Dedifferentiated amniotic fluid mesenchymal stem cell (primary cell): ENCODE data around the gene JAZF1.
"Not testable (repeated sequence)": the region's sequence is repeated elsewhere in the genome, so short reads cannot be mapped to it uniquely, and the experiment has no call there.

Experiments used
- DNase-seq: peaks from one replicate; pipeline ENCODE4 v3.0.0-alpha.2; 2016; ENCODE audit errors: extremely low spot score

JAZF1 gene

GRCh38 chr7:27914409-27914808 is 266.2 kb downstream of the JAZF1 start:
- no peak for DNase-seq

- DNase-seq: no peak
These were observed 267.8 kb downstream of the JAZF1 start for GRCh38 chr7:27912751-27913150.

- DNase-seq: no peak
These were observed 268.7 kb downstream of the JAZF1 start for GRCh38 chr7:27911920-27912319.

- no peak for DNase-seq
These were observed 270.3 kb downstream of the JAZF1 start for GRCh38 chr7:27910326-27910725.

GRCh38 chr7:27908534-27909165 is 271.9 kb downstream of the JAZF1 start:
- no peak for DNase-seq

GRCh38 chr7:27906385-27907091 is 274.1 kb downstream of the JAZF1 start:
- no peak for DNase-seq

- no peak for DNase-seq
These were observed 274.6 kb downstream of the JAZF1 start for GRCh38 chr7:27905951-27906350.

- peak; percentile 83 for DNase-seq
These were observed 279.4 kb downstream of the JAZF1 start for GRCh38 chr7:27901028-27901760.

- DNase-seq: no peak
These were observed 280.6 kb downstream of the JAZF1 start for GRCh38 chr7:27900006-27900405.

GRCh38 chr7:27899601-27900000 is 281.0 kb downstream of the JAZF1 start:
- DNase-seq: no peak

GRCh38 chr7:27897441-27897847 is 283.2 kb downstream of the JAZF1 start:
- no peak for DNase-seq

- no peak for DNase-seq
These were observed 283.6 kb downstream of the JAZF1 start for GRCh38 chr7:27897001-27897400.

GRCh38 chr7:27895551-27895950 is 285.0 kb downstream of the JAZF1 start:
- DNase-seq: no peak

- DNase-seq: no peak
These were observed 290.3 kb downstream of the JAZF1 start for GRCh38 chr7:27890205-27890849.

- DNase-seq: no peak
These were observed 290.8 kb downstream of the JAZF1 start for GRCh38 chr7:27889800-27890199.

GRCh38 chr7:27888736-27889135 is 291.9 kb downstream of the JAZF1 start:
- DNase-seq: no peak

GRCh38 chr7:27886710-27887109 is 293.9 kb downstream of the JAZF1 start:
- not testable (repeated sequence) for DNase-seq

GRCh38 chr7:27885652-27886051 is 294.9 kb downstream of the JAZF1 start:
- DNase-seq: no peak

GRCh38 chr7:27883696-27884095 is 296.9 kb downstream of the JAZF1 start:
- DNase-seq: no peak

GRCh38 chr7:27876756-27877155 is 303.8 kb downstream of the JAZF1 start:
- DNase-seq: no peak

- DNase-seq: no peak
These were observed 304.8 kb downstream of the JAZF1 start for GRCh38 chr7:27875832-27876231.

GRCh38 chr7:27875061-27875460 is 305.5 kb downstream of the JAZF1 start:
- DNase-seq: no peak
